Mammary epithelial cell (primary cell): ENCODE data around the gene NELFE.
"Not testable (repeated sequence)": the region's sequence is repeated elsewhere in the genome, so short reads cannot be mapped to it uniquely, and the experiment has no call there.

Experiments used
- CTCF ChIP-seq, 2 donors: IDR thresholded peaks in 1 of 2; conservative IDR thresholded peaks in 1 of 2; 2 replicates each; pipeline ENCODE4 v1.5.1; 2011 to 2012; ENCODE audit warnings: inconsistent platforms in 2 of 2, low read length in 2 of 2, mild to moderate bottlenecking in 2 of 2, control low read depth in 1 of 2, low read depth in 1 of 2; ENCODE audit not compliant: insufficient read depth in 1 of 2; ENCODE audit errors: extremely low read depth in 1 of 2
- EZH2 ChIP-seq: IDR thresholded peaks from 2 replicates; pipeline ENCODE4 v1.6.1; 2012; ENCODE audit warnings: low read length, inconsistent platforms, borderline replicate concordance

GRCh38 chr6:31996385-31996784 is 37.6 kb upstream of the NELFE start:
- not testable (repeated sequence) for TF ChIP-seq CTCF (conservative IDR thresholded peaks at IDR 0.05 in 1 of 2, IDR thresholded peaks at IDR 0.05 in 1 of 2; ENCODE audit: extremely low read depth in 1 of 2, insufficient read depth in 1 of 2, low read depth in 1 of 2, low read length in 2 of 2); EZH2
